Endodermal cell (in vitro differentiated cells): ENCODE results near the gene CAMTA1. TPM values are rescaled to one million over a fixed set of nuclear protein-coding genes. Genes with fewer than 3 reads are reported as not detected.

ENCODE experiments used
- DNase-seq: peaks from one replicate; pipeline ENCODE4 v3.0.0-alpha.2; 2017
- H3K27ac ChIP-seq: 2 replicates; pipeline ENCODE4 v1.5.1; 2013; ENCODE audit warnings: mild to moderate bottlenecking, low read depth, low read length, moderate library complexity
- H3K27me3 ChIP-seq: 2 replicates; pipeline ENCODE4 v1.6.1; 2013; ENCODE audit warnings: mild to moderate bottlenecking, low read length, moderate library complexity; ENCODE audit not compliant: insufficient read depth, control insufficient read depth, poor library complexity, severe bottlenecking
- H3K36me3 ChIP-seq: 2 replicates; pipeline ENCODE4 v1.7.0; 2013; ENCODE audit warnings: mild to moderate bottlenecking, low read length, moderate library complexity; ENCODE audit not compliant: control insufficient read depth, insufficient read depth
- H3K4me1 ChIP-seq: one replicate; pipeline ENCODE4 v1.7.0; 2013; ENCODE audit warnings: low read length; ENCODE audit not compliant: control insufficient read depth, insufficient read depth
- H3K4me3 ChIP-seq: 2 replicates; pipeline ENCODE4 v1.5.1; 2013; ENCODE audit warnings: mild to moderate bottlenecking, low read length, moderate library complexity
- H3K9ac ChIP-seq: 2 replicates; pipeline ENCODE4 v1.6.1; 2013; ENCODE audit warnings: mild to moderate bottlenecking, low read length, moderate library complexity; ENCODE audit not compliant: poor library complexity, severe bottlenecking; ENCODE audit errors: extremely low read depth
- H3K9me3 ChIP-seq: 2 replicates; pipeline ENCODE4 v1.6.1; 2013; ENCODE audit warnings: mild to moderate bottlenecking, low read length, moderate library complexity; ENCODE audit not compliant: control insufficient read depth
- H3K27ac Mint-ChIP-seq: 2 replicates; pipeline ENCODE4 v1.8.0; 2020; ENCODE audit warnings: mixed read lengths
- H3K27me3 Mint-ChIP-seq: 2 replicates; pipeline ENCODE4 v1.8.0; 2021; ENCODE audit warnings: mild to moderate bottlenecking, mixed read lengths; ENCODE audit not compliant: insufficient read depth
- H3K36me3 Mint-ChIP-seq: 2 replicates; pipeline ENCODE4 v1.8.0; 2020; ENCODE audit warnings: low read depth, mixed read lengths
- H3K4me1 Mint-ChIP-seq: 2 replicates; pipeline ENCODE4 v1.8.0; 2020; ENCODE audit warnings: mixed read lengths
- H3K4me3 Mint-ChIP-seq: 2 replicates; pipeline ENCODE4 v1.8.0; 2020; ENCODE audit warnings: mild to moderate bottlenecking, moderate library complexity, mixed read lengths
- H3K9me3 Mint-ChIP-seq: 2 replicates; pipeline ENCODE4 v1.8.0; 2020; ENCODE audit warnings: mild to moderate bottlenecking, mixed read lengths
- WGBS, 2 experiments: methylation state at CpG; one replicate each; pipeline versions ENCODE4 v1.1.5 to v1.1.7; 2013; ENCODE audit warnings: missing lambda C conversion rate in 2 of 2, mixed read lengths in 1 of 2; ENCODE audit not compliant: insufficient coverage in 1 of 2, insufficient read length in 1 of 2; 5-methylcytosine and 5-hydroxymethylcytosine counted together
- total RNA-seq, 2 donors: library from RNA; stranded (reverse); fragmentation: NEBNext Ultra II Directional in 1 of 2; extraction: Animal tissue kit (Norgen Biotek cat#: 25700) in 1 of 2; gene quantifications; 2 replicates in 1 of 2; 3 replicates in 1 of 2; pipeline ENCODE4 v1.2.1, GENCODE V29; 2021
- TF ChIP-seq, protein P1 (sequence below): fragments of 200-600 bp; sonication (generic); conservative IDR thresholded peaks from 2 replicates; pipeline ENCODE4 v1.5.0; 2021; ENCODE audit warnings: antibody characterized with exemption, mild to moderate bottlenecking

CAMTA1 gene
- total RNA-seq, 2 donors from 2014 or later = 123 to 137 TPM

DNA sequence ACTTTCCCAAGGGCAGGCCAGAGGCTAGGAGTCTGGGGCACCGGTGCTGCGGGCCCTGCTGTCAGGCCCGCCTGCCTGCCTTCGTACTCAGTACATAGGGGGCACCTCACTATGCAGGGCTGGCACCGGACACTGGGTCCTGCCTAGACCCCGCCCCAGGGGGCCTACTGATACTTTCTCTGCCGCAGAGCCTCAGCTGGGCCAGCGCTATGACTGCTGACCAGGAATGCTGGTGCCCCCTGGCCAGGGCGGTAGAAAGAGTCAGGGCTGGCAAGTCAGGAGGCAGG is 857.1 kb downstream of the CAMTA1 start:
- DNase-seq = no peak
- Histone ChIP-seq H3K27me3 (no peaks in the 10 kb centered on the region), H3K4me3 (no peak overlapping the region), H3K9me3 (no peaks in the 10 kb centered on the region), H3K27ac (no peak overlapping the region), H3K36me3 (no peaks in the 10 kb centered on the region), H3K4me1 (peaks cover 10% of the 10 kb centered on the region), H3K9ac (no peak overlapping the region)
- Mint-ChIP-seq H3K36me3 (no peaks in the 10 kb centered on the region), H3K27me3 (no peaks in the 10 kb centered on the region), H3K4me3 (no peak overlapping the region), H3K9me3 (no peaks in the 10 kb centered on the region), H3K4me1 (peaks cover 12% of the 10 kb centered on the region), H3K27ac (no peak overlapping the region)
- 96 to 100% methylated on average over 1 to 9 of the region's 9 CpGs for WGBS, 2 experiments
- TF ChIP-seq, protein P1, sequence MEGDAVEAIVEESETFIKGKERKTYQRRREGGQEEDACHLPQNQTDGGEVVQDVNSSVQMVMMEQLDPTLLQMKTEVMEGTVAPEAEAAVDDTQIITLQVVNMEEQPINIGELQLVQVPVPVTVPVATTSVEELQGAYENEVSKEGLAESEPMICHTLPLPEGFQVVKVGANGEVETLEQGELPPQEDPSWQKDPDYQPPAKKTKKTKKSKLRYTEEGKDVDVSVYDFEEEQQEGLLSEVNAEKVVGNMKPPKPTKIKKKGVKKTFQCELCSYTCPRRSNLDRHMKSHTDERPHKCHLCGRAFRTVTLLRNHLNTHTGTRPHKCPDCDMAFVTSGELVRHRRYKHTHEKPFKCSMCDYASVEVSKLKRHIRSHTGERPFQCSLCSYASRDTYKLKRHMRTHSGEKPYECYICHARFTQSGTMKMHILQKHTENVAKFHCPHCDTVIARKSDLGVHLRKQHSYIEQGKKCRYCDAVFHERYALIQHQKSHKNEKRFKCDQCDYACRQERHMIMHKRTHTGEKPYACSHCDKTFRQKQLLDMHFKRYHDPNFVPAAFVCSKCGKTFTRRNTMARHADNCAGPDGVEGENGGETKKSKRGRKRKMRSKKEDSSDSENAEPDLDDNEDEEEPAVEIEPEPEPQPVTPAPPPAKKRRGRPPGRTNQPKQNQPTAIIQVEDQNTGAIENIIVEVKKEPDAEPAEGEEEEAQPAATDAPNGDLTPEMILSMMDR = no peak

DNA sequence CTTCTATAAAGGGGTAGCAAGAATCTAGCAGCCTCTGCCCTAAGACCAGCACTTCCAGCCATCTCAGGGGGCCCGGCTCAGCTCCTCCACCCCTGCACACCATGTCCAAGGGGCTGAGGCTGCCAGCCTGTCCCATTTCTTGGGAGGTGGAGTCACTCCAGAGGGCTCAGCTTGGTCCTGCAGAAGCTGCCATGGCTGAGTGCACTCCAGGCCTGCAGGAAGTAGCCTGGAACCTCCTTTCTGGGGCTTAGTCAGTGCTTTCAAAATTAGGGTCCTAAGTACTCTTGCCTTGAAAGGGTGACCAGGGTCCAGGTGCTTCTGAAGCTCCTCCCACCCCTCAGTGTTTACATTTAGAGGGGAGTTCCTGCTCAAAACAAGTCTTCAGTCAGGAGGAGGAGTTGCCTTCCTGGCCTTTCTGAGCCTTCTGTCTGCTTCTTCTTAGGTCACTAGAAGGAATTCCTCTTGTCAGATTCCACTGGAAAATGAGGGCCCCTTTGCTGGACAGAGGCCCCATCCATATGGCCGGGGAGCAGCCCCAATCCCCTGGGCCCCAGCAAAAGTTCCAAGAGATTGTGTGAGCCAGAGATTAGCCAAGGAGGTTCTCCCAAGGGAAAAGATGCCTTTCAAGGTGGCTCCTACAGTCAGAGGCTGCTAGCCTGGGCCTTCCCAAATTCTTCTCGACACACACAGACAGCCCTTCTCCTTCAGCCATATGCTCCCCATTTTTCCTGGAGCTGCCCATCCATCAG is 857.7 kb downstream of the CAMTA1 start:
- TF ChIP-seq, protein P1 = no peak
- H3K36me3 Mint-ChIP-seq = no peaks in the 10 kb centered on the region
- H3K9me3 Mint-ChIP-seq = no peaks in the 10 kb centered on the region
- no peak overlapping the region for H3K27ac Mint-ChIP-seq
- peaks cover 9% of the 10 kb centered on the region for H3K4me1 Mint-ChIP-seq
- no peaks in the 10 kb centered on the region for H3K27me3 ChIP-seq
- DNase-seq = no peak
- no peak overlapping the region for H3K9ac ChIP-seq
- H3K4me1 ChIP-seq = peaks cover 4% of the 10 kb centered on the region
- no peak overlapping the region for H3K4me3 ChIP-seq
- no peaks in the 10 kb centered on the region for H3K27me3 Mint-ChIP-seq
- H3K4me3 Mint-ChIP-seq = no peak overlapping the region
- no peaks in the 10 kb centered on the region for H3K36me3 ChIP-seq
- 84 to 100% methylated on average over 1 to 3 of the region's 3 CpGs for WGBS, 2 experiments
- H3K9me3 ChIP-seq = no peaks in the 10 kb centered on the region
- no peak overlapping the region for H3K27ac ChIP-seq

DNA sequence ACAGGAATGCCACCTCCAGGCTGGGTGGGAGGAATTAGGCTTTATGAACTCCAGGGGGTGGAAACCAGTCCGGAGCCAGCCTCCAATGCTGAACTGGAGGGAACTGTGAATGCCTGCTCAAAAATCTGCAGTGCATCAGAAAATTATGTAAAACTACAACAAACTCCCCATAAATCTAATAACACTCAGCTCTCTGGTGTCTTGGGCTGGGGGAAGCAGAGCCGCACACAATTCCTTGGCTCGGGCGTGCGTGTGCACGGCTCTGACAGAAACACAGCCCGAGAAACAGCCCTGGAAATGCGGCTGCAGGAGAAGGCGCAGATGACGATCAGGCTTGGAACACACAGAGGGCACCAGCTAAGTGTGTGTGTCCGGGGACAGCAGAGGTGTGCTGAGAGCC is 858.3 kb downstream of the CAMTA1 start:
- no peaks in the 10 kb centered on the region for H3K27me3 ChIP-seq
- no peak overlapping the region for H3K9ac ChIP-seq
- no peak for DNase-seq
- no peak overlapping the region for H3K4me3 Mint-ChIP-seq
- WGBS, 2 experiments = 86 to 93% methylated on average over 10 to 11 of the region's 11 CpGs
- no peaks in the 10 kb centered on the region for H3K9me3 Mint-ChIP-seq
- H3K9me3 ChIP-seq = no peaks in the 10 kb centered on the region
- H3K36me3 ChIP-seq = no peaks in the 10 kb centered on the region
- peaks cover 6% of the 10 kb centered on the region for H3K4me1 Mint-ChIP-seq
- no peak overlapping the region for H3K4me3 ChIP-seq
- H3K27me3 Mint-ChIP-seq = no peaks in the 10 kb centered on the region
- TF ChIP-seq, protein P1 = no peak
- peaks cover 3% of the 10 kb centered on the region for H3K4me1 ChIP-seq
- H3K36me3 Mint-ChIP-seq = no peaks in the 10 kb centered on the region
- no peak overlapping the region for H3K27ac ChIP-seq
- H3K27ac Mint-ChIP-seq = no peak overlapping the region
